GM12878 (cell line): Measurements from ENCODE around the gene C17orf107. TPM values are rescaled to one million over a fixed set of nuclear protein-coding genes. Genes with fewer than 3 reads are reported as not detected.
A peak's percentile ranks its signal among the peaks of the same experiment; 100 is the strongest.

Source experiments
- CHD2 ChIP-seq: IDR thresholded peaks from 2 replicates; pipeline ENCODE4 v1.6.1; 2011; ENCODE audit warnings: low read depth, low read length, improper control_type of control experiment, borderline replicate concordance
- FOXK2 ChIP-seq: fragments of 450-650 bp; IDR thresholded peaks from 2 replicates; pipeline ENCODE4 v1.6.1; 2017; ENCODE audit warnings: mild to moderate bottlenecking, moderate library complexity
- POLR2AphosphoS2 ChIP-seq: IDR thresholded peaks from 2 replicates; pipeline ENCODE4 v1.6.1; 2011; ENCODE audit warnings: low read depth, mild to moderate bottlenecking, low read length, improper control_type of control experiment, moderate library complexity
- SP1 ChIP-seq: IDR thresholded peaks from one replicate; pipeline ENCODE4 v1.6.1; 2011; ENCODE audit warnings: low read depth, low read length
- ZNF217 ChIP-seq: fragments of 450-650 bp; IDR thresholded peaks from 2 replicates; pipeline ENCODE4 v1.6.1; 2017; ENCODE audit warnings: antibody characterized with exemption, mild to moderate bottlenecking
- polyA plus RNA-seq, 11 experiments: library from polyadenylated mRNA; depleted of rRNA in 4 of 11; unstranded in 6 of 11; stranded (reverse) in 5 of 11; fragments of >200 nt; fragmentation: Nextera tagmentation in 4 of 11; fragmentation: Illumina TruSeq in 1 of 11; extraction: Ambion mirVana in 4 of 11; extraction: Trizol in 1 of 11; gene quantifications; 1 replicate in 1 of 11; 2 replicates in 10 of 11; pipeline versions ENCODE4 v1.2.1 to v1.2.3, GENCODE V29; 2011 to 2016; ENCODE audit warnings: inconsistent platforms in 2 of 11, missing spikeins in 2 of 11, low read depth in 1 of 11
- total RNA-seq, 4 experiments: library from RNA; depleted of rRNA in 3 of 4; stranded (reverse); fragments of >200 nt in 3 of 4; fragmentation: Illumina TruSeq in 1 of 4; extraction: Trizol in 1 of 4; gene quantifications; 2 replicates each; pipeline versions ENCODE4 v1.2.1 to v1.2.3, GENCODE V29; 2013 to 2021
- TF ChIP-seq, protein P1 (sequence below): IDR thresholded peaks from 2 replicates; pipeline ENCODE4 v1.6.1; 2012; ENCODE audit warnings: mild to moderate bottlenecking, low read depth, low read length
- TF ChIP-seq, protein P2 (sequence below): IDR thresholded peaks from 2 replicates; pipeline ENCODE4 v1.6.1; 2011; ENCODE audit warnings: low read depth, mild to moderate bottlenecking, low read length, moderate library complexity, borderline replicate concordance; ENCODE audit errors: extremely low read depth
- TF ChIP-seq, protein P3 (sequence below): IDR thresholded peaks from 2 replicates; pipeline ENCODE4 v1.6.1; 2011; ENCODE audit warnings: borderline replicate concordance, low read depth, mild to moderate bottlenecking, moderate library complexity, low read length; ENCODE audit not compliant: insufficient read depth, poor library complexity, severe bottlenecking
- TF ChIP-seq, protein P4 (sequence below): fragments of 450-650 bp; IDR thresholded peaks from 2 replicates; pipeline ENCODE4 v1.6.1; 2016; ENCODE audit warnings: mild to moderate bottlenecking

Gene C17orf107
- total and polyA plus RNA-seq, 10 of the 15 experiments (the other 5 are each of a cell fraction or from before 2014, with no cell fraction given): 0.05 to 0.46 (median 0.11) TPM; not detected in 3

DNA sequence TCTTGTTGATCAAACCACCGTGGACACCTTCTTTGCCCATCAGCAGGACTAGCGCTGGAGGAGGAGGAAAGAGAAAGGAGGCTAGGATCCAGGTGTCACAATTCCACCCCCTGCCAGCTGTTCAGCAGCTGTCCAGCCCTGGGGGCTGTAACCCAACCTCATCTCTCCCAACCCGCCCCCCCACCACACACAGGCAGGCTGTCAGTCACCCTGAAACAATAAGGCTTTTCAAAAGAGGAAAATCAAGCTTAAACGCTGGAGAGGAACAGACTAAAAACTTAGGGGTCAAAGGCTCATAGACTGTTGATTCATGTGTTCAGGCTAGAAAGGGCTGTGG, 46.6 kb downstream of the C17orf107 start (continued):
- TF ChIP-seq CHD2 (no peak), SP1 (no peak), FOXK2 (no peak), POLR2AphosphoS2 (peak; percentile 31; the same call in 1 of the 2 replicates), ZNF217 (no peak)
- TF ChIP-seq, protein P1, sequence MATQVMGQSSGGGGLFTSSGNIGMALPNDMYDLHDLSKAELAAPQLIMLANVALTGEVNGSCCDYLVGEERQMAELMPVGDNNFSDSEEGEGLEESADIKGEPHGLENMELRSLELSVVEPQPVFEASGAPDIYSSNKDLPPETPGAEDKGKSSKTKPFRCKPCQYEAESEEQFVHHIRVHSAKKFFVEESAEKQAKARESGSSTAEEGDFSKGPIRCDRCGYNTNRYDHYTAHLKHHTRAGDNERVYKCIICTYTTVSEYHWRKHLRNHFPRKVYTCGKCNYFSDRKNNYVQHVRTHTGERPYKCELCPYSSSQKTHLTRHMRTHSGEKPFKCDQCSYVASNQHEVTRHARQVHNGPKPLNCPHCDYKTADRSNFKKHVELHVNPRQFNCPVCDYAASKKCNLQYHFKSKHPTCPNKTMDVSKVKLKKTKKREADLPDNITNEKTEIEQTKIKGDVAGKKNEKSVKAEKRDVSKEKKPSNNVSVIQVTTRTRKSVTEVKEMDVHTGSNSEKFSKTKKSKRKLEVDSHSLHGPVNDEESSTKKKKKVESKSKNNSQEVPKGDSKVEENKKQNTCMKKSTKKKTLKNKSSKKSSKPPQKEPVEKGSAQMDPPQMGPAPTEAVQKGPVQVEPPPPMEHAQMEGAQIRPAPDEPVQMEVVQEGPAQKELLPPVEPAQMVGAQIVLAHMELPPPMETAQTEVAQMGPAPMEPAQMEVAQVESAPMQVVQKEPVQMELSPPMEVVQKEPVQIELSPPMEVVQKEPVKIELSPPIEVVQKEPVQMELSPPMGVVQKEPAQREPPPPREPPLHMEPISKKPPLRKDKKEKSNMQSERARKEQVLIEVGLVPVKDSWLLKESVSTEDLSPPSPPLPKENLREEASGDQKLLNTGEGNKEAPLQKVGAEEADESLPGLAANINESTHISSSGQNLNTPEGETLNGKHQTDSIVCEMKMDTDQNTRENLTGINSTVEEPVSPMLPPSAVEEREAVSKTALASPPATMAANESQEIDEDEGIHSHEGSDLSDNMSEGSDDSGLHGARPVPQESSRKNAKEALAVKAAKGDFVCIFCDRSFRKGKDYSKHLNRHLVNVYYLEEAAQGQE: no peak
- TF ChIP-seq, protein P2, sequence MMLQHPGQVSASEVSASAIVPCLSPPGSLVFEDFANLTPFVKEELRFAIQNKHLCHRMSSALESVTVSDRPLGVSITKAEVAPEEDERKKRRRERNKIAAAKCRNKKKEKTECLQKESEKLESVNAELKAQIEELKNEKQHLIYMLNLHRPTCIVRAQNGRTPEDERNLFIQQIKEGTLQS: no peak
- TF ChIP-seq, protein P3, sequence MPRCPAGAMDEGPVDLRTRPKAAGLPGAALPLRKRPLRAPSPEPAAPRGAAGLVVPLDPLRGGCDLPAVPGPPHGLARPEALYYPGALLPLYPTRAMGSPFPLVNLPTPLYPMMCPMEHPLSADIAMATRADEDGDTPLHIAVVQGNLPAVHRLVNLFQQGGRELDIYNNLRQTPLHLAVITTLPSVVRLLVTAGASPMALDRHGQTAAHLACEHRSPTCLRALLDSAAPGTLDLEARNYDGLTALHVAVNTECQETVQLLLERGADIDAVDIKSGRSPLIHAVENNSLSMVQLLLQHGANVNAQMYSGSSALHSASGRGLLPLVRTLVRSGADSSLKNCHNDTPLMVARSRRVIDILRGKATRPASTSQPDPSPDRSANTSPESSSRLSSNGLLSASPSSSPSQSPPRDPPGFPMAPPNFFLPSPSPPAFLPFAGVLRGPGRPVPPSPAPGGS: no peak
- TF ChIP-seq, protein P4, sequence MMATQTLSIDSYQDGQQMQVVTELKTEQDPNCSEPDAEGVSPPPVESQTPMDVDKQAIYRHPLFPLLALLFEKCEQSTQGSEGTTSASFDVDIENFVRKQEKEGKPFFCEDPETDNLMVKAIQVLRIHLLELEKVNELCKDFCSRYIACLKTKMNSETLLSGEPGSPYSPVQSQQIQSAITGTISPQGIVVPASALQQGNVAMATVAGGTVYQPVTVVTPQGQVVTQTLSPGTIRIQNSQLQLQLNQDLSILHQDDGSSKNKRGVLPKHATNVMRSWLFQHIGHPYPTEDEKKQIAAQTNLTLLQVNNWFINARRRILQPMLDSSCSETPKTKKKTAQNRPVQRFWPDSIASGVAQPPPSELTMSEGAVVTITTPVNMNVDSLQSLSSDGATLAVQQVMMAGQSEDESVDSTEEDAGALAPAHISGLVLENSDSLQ: peak; percentile 44; the same call in 1 of the 2 replicates
